A204.1 (cell line): ENCODE measurements around the gene ZNF57.
A peak's percentile ranks its signal among the peaks of the same experiment; 100 is the strongest.
"Not testable (repeated sequence)": the region's sequence is repeated elsewhere in the genome, so short reads cannot be mapped to it uniquely, and the experiment has no call there.

Experiments
- FAIRE-seq: peaks from 2 replicates; lab custom pipeline; 2012; peaks lifted over from hg19 to GRCh38; lab: Jason Lieb, UNC

ZNF57 gene

GRCh38 chr19:2952953-2953481, 52.3 kb downstream of the ZNF57 start:
- no peak for FAIRE-seq

GRCh38 chr19:2957160-2957559, 56.4 kb downstream of the ZNF57 start:
- no peak for FAIRE-seq

GRCh38 chr19:2960120-2960519, 59.4 kb downstream of the ZNF57 start:
- FAIRE-seq = no peak

GRCh38 chr19:2962018-2962670, 61.4 kb downstream of the ZNF57 start:
- peak; percentile 95 for FAIRE-seq

- FAIRE-seq = no peak
These were observed 62.4 kb downstream of the ZNF57 start for GRCh38 chr19:2963122-2963521.

GRCh38 chr19:2963631-2964030, 62.9 kb downstream of the ZNF57 start:
- not testable (repeated sequence) for FAIRE-seq

GRCh38 chr19:2964874-2965273, 64.1 kb downstream of the ZNF57 start:
- no peak for FAIRE-seq

- no peak for FAIRE-seq
These were observed 67.2 kb downstream of the ZNF57 start for GRCh38 chr19:2967972-2968371.
